HG02970 (cell line): ENCODE measurements around the gene KAT8.
A peak's percentile ranks its signal among the peaks of the same experiment; 100 is the strongest.
"Not testable (repeated sequence)": the region's sequence is repeated elsewhere in the genome, so short reads cannot be mapped to it uniquely, and the experiment has no call there.

Experiments used
- ATAC-seq: cut with Tn5 transposase; IDR thresholded peaks from one replicate; pipeline ENCODE4 v1.9.1; 2021; ENCODE audit warnings: mild to moderate bottlenecking, moderate library complexity, moderate number of reproducible peaks; ENCODE audit not compliant: unreplicated experiment, low FRiP score

The KAT8 gene

DNA sequence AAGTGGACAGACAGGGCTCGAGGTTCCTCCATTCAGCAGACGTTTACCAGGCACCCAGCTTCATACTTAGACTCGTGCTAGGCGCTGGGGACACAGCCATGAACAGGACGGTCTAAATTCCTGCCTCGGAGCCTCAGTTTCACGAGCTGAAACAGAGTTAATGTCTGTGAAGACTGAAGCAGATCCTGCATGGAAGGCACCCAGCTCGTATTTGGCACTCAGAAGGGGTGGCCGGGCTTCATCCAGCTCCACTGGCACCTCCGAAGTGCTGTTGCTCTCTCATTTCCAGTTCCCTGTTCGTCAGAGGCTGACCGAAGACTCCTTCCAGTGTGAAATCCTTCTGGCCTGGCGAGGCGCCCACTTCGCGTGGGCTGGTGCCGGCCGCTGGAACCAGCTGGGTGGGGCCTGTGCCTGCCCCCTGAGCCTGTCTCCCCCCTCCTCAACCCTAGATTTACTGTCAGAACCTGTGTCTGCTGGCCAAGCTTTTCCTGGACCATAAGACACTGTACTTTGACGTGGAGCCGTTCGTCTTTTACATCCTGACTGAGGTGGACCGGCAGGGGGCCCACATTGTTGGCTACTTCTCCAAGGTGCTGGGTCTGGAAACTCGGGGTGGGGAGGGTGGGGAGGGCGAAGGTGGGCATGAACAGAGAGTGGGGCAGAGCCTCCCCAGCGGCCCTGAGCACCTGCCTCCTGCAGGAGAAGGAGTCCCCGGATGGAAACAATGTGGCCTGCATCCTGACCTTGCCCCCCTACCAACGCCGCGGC lies 12.3 kb downstream of the KAT8 start:
- no peak for ATAC-seq

DNA sequence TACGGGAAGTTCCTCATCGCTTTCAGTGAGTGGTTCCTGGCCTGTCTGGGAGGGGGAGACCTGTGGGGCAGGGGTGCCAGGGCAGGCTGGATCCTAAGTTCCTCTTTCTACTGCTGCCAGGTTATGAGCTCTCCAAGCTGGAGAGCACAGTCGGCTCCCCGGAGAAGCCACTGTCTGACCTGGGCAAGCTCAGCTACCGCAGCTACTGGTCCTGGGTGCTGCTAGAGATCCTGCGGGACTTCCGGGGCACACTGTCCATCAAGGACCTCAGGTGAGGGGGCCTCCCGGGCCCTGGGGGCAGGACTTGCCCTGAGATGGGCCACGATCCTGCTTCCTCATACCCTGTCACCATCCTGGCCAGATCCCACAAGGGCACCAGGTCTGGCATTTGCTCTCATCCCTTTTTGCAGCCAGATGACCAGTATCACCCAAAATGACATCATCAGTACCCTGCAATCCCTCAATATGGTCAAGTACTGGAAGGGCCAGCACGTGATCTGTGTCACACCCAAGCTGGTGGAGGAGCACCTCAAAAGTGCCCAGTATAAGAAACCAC lies 12.9 kb downstream of the KAT8 start:
- ATAC-seq: no peak

DNA sequence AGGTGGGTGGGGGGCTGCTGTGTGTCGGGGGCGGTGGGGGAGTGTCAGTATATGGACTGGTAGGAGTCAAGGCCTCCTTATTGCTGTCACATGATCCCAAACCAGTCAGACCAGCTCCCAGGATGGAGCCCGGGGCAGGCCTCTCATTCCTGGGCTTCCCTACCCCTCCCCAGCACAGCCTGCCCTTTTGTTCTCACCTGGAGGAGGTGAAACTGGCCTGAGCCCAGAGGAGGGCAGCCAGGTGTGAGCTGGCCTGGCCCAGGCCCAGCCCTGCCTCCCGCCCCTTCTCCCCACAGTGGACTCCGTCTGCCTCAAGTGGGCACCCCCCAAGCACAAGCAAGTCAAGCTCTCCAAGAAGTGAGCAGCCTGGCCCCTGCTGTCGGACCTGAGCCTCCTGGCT lies 13.4 kb downstream of the KAT8 start:
- no peak for ATAC-seq

DNA sequence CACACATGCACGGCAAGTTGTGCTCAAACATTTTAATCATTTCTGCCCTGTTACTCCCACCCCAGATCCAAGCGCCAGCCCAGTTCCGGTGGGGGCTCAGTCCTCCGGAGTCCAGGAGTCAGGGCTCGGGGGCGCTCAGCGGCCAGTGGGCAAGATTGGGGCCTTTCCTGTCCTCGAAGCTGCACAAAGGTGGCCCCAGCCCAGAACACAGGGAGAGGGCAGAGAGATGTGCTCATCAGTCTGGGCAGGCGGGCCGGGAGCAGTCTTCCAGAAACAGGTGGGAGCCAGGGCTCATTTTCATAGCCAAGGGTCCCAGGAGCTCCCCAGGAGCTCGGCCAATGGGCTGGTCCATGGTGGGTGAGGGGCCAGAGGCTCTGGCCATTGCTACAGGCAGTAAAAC lies 14.0 kb downstream of the KAT8 start:
- ATAC-seq: no peak

DNA sequence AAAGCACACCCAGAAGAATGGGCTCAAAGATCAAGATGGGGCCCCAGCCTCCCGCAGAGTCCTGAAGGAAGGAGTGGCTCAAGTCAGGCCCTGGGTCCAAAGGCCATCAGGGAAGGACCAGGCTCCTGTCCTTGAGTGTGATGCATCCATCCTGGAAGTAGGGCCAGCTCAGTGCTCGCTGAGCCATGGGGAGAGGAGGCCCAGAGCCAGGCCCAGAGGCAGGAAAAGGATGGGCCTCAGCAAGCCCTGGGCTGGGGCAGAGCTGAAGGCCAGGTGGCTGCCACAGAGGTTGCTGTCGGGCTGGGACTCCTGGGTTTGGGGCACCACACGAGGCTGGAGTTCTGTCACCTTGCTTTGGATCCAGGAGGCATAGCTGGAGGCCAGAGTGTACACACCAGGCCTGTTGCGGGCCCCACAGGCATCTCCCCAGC lies 14.4 kb downstream of the KAT8 start:
- ATAC-seq: no peak

DNA sequence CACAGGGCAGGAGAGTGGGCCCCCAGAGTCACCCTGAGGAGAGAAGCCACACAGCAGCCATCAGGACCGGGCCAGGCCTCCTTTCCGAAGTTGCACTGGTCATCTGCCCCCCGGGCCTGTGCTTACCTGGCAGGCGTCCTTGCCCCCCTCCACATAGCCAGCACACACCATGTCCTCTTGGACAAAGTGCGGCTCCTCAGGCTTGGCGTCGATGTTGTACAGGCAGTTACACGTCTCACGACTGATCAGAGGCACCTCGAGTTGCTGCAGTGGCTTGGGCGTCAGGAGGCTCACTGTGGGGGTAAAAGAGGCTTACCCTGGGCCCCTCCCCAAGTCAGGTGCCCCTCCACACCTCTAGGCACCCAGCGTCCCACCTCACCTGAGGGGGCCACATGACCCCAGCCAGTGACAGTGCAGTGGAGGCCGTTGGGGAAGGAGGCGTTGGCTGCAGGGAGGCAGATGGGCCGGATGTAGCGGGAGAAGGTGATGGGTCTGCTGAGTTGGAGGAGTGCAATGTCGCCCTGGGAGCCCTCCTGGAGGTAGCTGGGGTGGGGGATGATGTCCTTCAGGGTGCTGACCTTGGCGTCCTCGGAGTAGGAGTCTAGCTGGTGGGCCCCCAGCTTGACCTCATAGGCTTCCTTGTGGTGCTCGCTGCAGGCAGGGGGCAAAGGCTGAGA lies 15.0 kb downstream of the KAT8 start:
- no peak for ATAC-seq

DNA sequence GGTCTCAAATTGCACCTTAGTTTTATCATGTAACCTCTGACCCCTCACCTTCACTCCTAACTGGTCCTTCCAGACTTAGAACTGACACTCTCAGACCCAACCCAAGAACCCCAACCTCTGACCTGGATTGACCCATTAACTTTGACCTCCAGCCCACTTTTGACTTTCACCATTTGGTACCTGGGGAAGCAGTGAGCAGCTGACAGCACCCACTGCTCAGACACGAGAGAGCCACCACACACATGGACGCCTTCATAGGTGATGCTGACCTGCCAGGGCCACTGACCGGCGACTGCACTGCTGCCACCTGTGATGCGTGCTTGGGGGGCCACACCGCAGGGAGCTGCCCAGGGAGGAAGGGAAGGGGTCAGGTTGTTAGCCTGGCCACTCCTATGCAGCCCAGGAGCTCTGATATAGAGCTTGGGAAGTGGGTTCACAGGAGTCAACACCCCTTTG lies 15.6 kb downstream of the KAT8 start:
- ATAC-seq: no peak

DNA sequence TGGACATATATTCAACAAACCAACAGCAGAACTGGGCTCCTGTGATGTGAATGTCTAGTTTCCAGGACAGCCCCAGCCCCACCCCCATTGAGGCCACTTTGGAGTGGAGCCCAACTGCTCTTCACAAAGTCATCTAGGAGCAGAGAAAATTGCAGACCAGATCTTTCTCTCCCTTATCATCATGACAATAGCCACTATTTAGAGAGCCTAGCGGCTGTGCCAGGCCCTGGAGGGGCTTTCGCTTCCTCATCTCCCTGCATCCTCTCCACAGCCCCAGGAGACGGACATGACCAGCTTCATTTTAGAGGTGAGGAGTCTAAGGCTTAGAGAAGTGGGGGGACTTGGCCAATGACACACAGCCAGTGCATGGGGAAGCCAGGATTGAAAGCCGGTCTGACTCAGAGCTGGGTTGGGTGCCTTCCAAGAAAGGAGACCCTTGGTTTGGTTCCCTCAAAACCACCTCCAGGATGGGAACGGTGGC lies 16.7 kb downstream of the KAT8 start:
- ATAC-seq: no peak

DNA sequence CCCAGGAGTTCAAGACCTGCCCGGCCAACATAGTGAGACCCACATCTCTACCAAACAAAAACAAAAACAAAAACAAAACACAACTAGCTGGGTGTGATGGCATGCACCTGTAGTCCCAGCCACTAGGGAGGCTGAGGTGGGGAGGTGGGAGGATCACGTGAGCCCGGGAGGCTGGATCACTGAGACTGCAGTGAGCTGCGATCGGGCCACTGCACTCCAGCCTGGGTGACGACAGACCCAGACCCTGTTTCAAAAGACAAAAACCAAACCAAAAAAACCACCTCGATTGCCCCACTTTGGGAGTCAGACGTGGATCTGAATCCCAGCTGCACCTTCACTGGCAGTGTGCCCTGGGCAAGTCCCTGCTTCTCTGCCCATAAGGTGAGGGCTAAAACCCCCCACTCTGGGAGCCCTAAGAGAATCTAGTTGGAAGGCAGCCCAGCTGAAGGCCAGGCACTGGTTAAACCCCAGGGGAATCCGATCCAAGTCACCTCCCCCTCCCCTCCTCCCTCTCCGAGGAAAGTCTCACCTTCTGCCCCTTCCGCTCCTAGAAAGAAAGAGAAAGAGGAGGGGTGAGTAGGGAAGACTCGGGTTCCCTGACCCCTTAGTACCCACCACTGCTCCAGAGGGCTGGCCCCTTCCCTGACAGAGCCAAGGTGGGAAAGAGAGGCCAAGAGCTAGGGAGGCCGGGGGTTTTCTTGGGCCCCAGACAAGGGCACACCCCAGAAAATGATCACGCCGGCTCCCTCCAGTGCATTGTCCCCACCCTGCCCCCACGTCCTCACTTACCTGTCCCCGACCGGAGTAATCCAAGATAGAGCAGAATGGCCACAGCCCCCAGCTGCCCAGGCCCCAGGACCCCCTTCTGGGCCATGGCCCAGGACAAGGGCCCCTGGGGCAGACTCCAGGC lies 17.4 kb downstream of the KAT8 start:
- ATAC-seq: no peak

DNA sequence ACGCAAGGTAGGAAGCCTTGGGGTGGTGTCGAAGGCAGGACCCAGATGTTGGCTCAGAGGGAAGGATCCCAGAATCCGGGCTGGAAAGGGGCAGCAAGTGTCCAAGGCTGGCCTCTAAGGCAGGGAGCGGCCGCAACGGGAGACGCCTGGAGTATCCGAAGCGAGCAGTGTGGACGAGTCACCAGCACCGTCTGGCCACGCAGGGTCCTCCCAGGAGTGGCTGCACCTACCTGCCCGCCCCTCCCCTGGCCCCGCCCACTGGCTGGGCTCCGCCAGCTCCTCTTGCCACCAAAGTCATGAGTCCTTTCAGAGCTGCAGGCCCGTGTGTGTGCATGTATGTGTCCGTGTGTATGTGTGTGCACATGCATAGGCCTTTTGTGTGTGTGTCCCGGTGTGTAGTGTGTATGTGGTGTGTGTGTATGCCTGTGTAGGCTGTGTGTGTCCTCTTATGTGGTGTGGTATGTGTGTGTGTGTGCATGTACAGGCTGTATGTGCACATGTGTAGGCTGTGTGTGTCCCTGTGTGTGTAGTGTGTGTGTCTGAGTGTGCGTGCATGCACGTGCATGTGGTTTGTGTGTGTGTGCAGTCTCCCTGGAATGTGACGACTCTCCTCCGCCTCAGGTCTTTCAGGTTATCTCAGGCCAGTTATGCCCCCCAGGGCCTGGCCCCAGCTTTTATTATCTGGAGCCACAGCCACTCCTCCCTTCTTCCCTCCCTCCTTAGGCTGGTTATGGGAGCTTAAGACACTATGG lies 18.2 kb downstream of the KAT8 start, which contains the start of gene PRSS8:
PRSS8 (minus strand) TSS at position 193 of the 752 bp plus-strand sequence. CDS start 229 bp downstream, outside the sequence.
- no peak for ATAC-seq

DNA sequence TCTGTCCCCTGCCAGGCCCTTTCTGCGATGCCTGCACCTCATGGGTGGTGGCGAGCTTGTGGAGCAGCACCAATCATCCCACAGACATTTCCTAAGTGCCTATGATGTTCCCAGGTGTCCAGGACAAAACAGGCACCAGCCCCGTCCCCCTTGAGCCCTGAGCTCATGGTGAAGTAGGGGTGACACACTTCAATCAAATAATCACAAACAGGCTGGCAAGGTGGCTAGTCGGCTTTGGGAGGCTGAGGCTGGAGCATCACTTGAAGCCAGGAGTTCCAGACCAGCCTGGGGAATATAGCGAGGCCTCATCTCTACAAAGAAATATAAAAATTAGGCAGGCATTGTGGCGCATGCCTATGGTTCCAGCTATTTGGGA lies 18.8 kb downstream of the KAT8 start:
- ATAC-seq: no peak

DNA sequence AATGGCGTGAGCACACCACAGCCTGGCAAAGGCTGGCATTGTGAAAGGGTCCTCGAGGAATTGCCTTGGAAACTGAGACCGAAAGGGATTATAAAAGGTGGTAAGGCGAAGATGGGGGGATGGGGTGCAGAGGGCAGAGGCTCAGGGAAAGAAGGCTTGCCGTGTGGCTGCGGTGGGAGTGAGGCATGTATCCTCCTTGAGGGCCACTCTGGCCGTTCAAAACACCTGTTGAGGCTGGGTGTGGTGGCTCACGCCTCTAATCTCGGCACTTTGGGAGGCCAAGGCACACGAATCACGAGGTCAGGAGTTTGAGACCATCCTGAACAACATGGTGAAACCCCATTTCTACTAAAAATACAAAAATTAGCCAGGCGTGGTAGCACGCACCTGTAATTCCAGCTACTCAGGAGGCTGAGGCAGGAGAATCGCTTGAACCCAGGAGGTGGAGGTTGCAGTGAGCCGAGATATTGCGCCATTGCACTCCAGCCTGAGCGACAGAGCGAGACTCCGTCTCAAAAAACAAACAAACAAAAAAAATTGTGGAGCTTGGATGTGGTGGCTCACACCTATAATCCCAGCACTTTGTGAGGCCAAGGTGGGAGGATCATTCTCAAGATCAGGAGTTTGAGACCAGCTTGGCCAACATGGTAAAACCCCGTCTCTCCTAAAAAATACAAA lies 19.5 kb downstream of the KAT8 start:
- ATAC-seq: not testable (repeated sequence)

DNA sequence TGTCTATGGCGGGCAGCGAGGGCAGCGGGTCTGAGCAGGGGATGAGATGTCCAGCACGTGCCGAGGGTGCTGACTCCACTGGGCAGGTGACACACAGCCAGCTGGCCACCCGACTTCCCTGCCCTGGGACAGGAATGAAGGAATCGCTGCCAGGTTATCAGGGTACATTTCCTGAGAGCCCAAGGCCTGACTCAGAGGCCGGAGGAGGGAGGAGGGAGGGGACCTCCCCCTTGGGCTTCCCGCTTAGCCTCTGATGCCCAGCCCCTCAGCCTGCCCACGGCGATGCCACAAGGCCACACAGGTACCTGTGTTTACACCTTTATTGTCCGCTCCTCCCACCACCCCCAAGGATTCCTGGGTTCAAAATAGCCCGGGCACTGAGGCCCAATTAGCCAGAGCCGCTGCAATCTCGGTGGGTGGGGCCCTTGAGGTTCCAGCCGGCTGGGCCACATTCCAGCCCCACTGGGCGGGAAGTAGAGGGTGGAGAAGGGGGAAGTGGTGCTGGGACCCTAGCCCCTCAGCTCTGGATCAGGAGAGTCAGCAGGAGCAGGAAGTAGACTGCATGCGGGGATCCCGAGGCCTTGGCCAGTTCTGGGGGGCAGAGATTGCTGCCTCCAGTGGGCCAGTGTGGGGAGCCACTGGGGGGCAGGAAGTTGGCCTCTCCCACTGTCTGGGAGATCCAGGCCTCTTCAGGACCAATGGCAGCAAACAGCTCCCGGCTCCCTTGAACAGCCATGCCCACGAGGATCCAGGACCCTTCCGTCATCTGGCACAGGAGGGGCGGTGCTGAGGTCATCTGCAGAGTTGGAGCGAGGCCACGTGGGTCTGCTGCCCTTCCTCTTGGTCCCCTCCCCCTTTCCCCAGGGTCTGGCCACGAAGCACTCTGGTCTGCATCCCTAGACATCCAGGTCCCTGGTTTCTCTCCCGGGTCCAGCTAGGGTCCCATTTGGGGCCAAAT lies 21.4 kb downstream of the KAT8 start:
- no peak for ATAC-seq

DNA sequence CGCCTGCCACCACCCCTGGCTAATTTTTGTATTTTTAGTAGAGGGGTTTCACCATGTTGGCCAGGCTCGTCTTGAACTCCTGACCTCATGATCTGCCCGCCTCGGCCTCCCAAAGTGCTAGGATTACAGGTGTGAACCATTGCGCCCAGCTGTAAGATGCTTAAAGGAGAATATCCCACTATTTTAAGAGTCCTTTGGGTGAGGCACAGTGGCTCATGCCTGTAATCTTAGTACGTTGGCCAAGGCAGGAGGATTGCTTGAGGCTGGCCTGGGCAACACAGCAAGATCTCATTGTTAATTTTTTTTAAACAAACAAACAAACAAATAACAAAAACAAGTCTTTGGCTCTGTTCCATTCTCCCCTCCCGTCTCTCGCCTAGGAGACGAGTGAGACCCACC lies 23.6 kb downstream of the KAT8 start:
- ATAC-seq: not testable (repeated sequence)

DNA sequence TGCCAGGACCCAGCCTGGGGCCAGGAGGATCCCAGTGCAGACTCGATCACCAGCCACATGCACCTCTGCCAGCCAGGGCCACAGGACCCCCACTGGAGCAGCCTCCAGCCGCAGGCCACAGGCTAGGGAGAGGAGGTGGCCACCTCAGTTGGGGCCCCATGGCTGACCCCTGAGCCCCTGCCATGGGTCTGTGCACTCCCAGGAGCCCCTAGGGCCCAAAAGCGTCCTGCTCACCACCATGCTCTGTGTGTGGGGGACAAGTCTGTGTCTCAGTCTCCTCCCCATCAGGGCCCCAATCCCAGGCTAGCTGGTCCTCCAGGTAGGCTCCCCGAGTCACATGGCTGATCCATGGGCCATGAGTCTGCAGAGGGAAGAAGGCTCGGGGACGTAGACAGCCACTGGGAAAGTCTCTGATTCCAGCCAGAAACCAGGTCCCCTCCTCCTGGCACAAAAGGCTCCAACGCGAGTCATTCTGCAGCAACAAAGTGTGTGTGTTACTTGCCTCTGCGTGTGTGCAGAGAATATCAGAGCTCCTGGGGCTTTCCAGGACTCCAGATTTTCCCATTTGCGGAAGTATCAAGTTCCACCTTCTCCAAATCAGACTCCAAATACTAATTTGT lies 24.1 kb downstream of the KAT8 start:
- ATAC-seq: no peak

DNA sequence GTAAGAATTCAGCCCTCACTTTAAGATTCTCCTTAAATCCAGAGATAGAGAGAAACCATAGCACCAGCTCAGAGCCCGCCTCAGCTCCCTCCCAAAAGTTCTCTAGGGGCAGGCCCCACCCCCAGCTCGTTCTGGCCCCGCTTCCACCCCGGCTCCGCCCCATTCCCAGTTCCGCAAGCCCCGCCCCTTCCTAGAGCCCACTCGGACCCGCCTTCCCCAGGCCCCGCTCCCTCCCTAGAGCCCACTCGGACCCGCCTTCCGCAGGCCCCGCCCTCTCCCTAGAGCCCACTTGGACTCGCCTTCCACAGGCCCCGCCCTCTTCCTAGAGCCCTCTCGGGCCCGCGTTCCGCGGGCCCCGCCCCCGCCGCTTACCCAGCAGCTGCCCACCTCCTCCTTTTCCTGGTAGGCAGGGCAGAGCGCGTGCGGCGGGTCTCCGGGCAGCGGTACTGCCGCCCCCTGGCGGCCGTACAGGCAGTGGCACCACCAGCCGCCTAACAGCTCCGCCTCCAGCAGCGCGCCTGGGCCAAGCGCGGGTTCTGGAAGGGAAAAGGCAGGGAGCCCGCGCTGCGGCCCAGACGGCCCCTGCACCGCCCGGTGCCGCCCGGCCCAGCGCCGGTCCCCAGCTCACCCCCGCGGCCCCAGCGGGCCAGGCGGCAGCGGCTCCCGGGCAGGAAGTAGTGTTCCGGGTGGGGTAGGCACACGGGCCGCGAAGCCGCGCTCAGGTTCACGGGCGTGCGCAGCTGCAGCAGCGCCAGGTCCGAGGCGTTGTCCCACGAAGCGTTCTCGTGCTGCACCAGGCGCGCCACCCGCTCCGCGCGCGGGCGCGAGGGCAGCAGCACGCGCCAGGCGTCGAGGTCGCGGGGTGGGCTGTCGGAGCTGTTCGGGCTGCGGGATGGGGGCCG lies 24.9 kb downstream of the KAT8 start:
- ATAC-seq: peak; percentile 89
